NT2/D1 (cell line): ENCODE data around the gene EPS8L3.
A peak's percentile ranks its signal among the peaks of the same experiment; 100 is the strongest.

Experiments
- DNase-seq: peaks from one replicate; pipeline ENCODE4 v3.0.0-alpha.2; 2011; ENCODE audit warnings: low read depth, low spot score
- H3K27me3 ChIP-seq: 2 replicates; pipeline ENCODE4 v1.6.0; 2011; ENCODE audit warnings: mild to moderate bottlenecking; ENCODE audit not compliant: insufficient read length, insufficient read depth
- H3K36me3 ChIP-seq: 2 replicates; pipeline ENCODE4 v1.6.1; 2011; ENCODE audit warnings: mild to moderate bottlenecking, low read length, mixed read lengths; ENCODE audit not compliant: insufficient read depth, insufficient read length
- H3K4me1 ChIP-seq: 2 replicates; pipeline ENCODE4 v1.5.1; 2011; ENCODE audit not compliant: insufficient read depth, insufficient read length
- H3K4me3 ChIP-seq: 2 replicates; pipeline ENCODE4 v1.5.1; 2011; ENCODE audit warnings: low read depth; ENCODE audit not compliant: insufficient read length
- H3K9ac ChIP-seq: 2 replicates; pipeline ENCODE4 v1.6.0; 2011; ENCODE audit warnings: low read depth; ENCODE audit not compliant: insufficient read length
- H3K9me3 ChIP-seq: 2 replicates; pipeline ENCODE4 v1.5.1; 2011; ENCODE audit warnings: mild to moderate bottlenecking, low read length; ENCODE audit not compliant: insufficient read depth
- SUZ12 ChIP-seq: IDR thresholded peaks from 2 replicates; pipeline ENCODE4 v1.6.1; 2011; ENCODE audit not compliant: insufficient read length, insufficient read depth; ENCODE audit errors: extremely low read depth
- YY1 ChIP-seq: IDR thresholded peaks from 2 replicates; pipeline ENCODE4 v1.6.1; 2011; ENCODE audit not compliant: insufficient read length, insufficient read depth
- ZNF274 ChIP-seq: IDR thresholded peaks from 2 replicates; pipeline ENCODE4 v1.6.1; 2011; ENCODE audit warnings: mild to moderate bottlenecking, low read depth, low read length

EPS8L3 gene

DNA sequence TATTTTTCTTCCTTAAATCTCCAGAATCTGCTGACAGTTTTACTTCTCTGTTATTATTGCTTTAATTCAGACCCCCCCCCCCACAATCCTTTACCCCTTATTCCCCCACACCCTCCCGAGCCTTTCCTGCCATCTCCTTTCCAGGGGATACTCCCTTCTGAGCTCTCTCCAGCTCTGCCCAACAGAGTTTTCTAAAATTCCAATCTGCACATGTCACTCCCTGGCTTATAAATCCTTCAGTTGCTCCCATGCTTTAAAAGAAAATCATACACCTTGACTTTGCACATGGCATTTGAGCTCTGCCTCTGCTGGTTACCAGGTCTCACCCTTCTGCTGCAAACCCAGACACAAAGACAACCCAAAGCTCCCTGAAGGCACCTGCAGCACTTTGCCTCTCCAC is 11.7 kb upstream of the EPS8L3 start:
- H3K4me1 ChIP-seq, result peaks cover 14% of the 10 kb centered on the region
- no peak overlapping the region for H3K4me3 ChIP-seq
- no peaks in the 10 kb centered on the region for H3K36me3 ChIP-seq
- no peaks in the 10 kb centered on the region for H3K9me3 ChIP-seq
- peaks cover 4% of the 10 kb centered on the region for H3K27me3 ChIP-seq
- H3K9ac ChIP-seq, result no peak overlapping the region
- TF ChIP-seq YY1 (no peak), ZNF274 (no peak), SUZ12 (no peak)
- no peak for DNase-seq

DNA sequence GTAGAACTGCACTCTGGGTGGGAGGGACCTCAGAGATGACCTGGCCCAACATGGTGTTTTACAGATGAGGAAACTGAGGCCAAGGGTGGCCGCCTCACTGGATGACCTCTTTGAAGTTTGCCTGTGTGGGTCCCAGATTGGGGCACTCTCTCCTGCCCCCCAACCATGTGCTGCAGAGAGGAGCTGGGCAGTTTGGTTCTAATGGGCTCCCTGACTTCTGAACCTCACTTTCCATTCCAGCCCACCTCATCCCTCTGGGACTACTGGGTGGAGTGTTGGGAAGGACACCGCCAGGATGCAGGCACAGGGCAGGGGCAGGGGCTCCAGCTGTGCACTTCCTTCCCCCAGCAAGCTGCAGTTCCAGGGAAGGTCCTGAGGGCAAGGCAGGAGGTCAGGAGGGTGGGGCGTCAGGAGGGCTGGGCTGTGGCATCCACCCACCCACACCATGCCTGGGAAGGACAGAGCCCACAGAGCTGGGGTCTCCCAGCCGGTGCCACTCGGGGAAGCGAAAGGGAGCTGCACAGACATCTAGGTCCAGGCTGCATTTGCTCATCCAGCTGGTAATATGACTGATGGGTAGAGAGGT is 10.3 kb upstream of the EPS8L3 start:
- Histone ChIP-seq H3K27me3 (peaks cover 4% of the 10 kb centered on the region), H3K4me3 (no peak overlapping the region), H3K9ac (no peak overlapping the region), H3K4me1 (peaks cover 16% of the 10 kb centered on the region), H3K36me3 (no peaks in the 10 kb centered on the region), H3K9me3 (no peaks in the 10 kb centered on the region)
- no peak for TF ChIP-seq ZNF274
- TF ChIP-seq SUZ12, result no peak
- no peak for TF ChIP-seq YY1
- DNase-seq, result no peak

DNA sequence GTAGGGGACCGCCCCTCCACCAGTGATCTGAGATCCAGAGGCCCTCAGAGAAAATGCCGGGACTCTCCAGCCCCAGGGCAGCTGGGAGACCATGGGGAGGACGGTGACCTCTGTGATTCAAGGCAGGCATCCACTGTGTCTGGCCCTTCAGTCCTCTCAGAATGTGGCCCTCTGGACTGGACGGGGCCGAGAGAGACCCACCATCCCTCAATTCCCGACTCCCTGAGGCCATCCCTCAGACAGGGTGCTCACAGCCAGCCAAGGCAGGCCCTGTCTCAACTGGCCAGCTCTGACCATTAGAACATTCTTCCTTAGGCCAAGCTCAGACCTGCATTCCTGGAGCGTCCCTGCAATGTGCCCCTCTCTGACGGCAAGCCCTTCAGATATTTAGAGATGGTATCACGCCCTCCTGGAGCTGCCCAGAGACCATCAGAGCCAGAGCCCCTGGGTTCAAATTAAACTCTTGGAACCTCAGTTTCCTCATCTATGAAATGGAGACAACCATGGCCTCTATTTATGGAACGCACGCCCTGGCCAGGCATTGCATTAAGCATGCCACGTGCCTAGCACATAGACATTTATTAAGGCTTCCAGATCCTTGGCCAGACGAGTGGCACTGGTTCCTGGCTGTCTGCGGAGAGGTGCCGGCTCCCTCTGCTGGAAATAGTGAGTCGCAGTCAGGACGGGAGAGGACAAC is 9.6 kb upstream of the EPS8L3 start:
- Histone ChIP-seq H3K4me1 (peaks cover 16% of the 10 kb centered on the region), H3K27me3 (peaks cover 4% of the 10 kb centered on the region), H3K9ac (no peak overlapping the region), H3K4me3 (no peak overlapping the region), H3K9me3 (no peaks in the 10 kb centered on the region), H3K36me3 (no peaks in the 10 kb centered on the region)
- peak; percentile 83 for DNase-seq
- TF ChIP-seq YY1 (no peak), ZNF274 (no peak), SUZ12 (no peak)

DNA sequence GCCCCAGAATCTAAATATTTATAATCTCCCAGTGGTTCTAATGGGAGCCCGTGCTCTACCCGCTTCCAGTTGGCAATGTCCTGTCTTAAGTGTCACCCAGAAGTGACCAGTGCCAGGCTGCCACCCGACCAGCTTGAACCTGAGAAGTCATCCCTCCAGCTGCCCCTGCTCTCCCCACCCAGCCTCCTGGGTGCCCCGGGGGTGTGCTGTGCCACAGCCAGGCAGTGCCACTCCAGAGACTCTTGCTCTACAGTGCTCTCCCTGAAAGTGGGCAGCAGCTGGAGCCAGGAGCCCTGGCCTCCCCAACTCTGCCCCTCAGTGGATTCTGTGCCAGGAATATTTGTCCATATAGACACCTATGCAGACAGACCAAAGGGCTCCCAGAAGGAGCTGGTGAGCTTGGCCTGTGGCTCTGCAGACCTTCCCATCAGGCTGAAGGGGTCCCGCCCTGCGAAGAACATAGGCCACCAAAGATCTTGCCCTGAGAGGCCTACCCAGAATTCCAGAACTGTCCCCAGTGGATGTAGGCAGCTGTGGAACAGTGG is 9.0 kb upstream of the EPS8L3 start:
- Histone ChIP-seq H3K4me1 (peaks cover 16% of the 10 kb centered on the region), H3K36me3 (no peaks in the 10 kb centered on the region), H3K9me3 (no peaks in the 10 kb centered on the region), H3K27me3 (peaks cover 4% of the 10 kb centered on the region), H3K9ac (no peak overlapping the region), H3K4me3 (no peak overlapping the region)
- DNase-seq, result no peak
- TF ChIP-seq SUZ12, result no peak
- no peak for TF ChIP-seq YY1
- TF ChIP-seq ZNF274, result no peak

DNA sequence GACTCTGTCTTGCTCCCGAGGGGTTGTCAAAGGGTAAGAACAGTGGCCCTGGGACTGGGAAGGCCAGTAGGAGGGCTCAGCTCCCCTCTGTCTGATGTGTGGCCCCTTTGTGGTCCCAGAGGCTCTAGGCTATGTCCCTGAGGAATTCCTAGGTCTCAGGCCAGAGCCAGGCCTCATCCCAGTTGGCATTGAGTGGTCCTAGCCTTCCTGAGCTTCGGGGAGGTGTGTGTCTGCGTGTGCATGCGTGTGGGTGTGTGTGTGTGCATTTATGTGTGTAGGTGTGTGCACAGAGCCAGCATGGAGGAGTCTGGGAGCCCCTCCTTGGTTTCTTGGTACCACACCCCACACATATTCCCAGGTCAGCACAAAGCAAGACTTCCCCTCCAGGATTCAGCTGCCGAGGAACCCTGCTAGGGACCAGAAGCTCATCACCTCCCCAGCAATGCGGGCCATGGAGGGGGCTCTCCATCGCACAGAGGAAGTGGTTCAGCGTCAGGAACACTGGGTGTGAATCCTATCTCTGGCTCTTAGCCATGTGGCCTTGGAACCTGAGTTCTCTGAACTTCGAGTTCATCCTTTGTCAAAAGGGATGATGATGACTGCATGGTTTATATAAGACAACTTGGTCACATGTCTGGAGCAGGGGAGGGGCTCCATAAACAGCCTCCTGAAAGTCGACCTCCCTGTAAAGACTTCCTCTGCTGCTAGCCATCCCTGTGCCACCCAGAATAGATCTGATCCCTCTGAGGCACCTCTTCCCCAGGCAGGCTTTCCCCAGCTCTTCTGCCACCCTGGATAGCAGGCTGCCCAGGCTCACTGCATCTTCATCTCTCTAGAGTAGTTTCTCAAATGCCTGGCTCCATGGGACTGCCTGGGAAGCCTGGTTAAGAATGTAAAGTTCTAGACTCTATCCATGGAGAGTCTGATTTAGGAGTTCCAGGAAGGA is 8.3 kb upstream of the EPS8L3 start:
- Histone ChIP-seq H3K36me3 (no peaks in the 10 kb centered on the region), H3K9me3 (no peaks in the 10 kb centered on the region), H3K4me1 (peaks cover 16% of the 10 kb centered on the region), H3K27me3 (peaks cover 4% of the 10 kb centered on the region), H3K9ac (no peak overlapping the region), H3K4me3 (no peak overlapping the region)
- no peak for DNase-seq
- TF ChIP-seq SUZ12, result no peak
- TF ChIP-seq ZNF274, result no peak
- TF ChIP-seq YY1, result no peak

DNA sequence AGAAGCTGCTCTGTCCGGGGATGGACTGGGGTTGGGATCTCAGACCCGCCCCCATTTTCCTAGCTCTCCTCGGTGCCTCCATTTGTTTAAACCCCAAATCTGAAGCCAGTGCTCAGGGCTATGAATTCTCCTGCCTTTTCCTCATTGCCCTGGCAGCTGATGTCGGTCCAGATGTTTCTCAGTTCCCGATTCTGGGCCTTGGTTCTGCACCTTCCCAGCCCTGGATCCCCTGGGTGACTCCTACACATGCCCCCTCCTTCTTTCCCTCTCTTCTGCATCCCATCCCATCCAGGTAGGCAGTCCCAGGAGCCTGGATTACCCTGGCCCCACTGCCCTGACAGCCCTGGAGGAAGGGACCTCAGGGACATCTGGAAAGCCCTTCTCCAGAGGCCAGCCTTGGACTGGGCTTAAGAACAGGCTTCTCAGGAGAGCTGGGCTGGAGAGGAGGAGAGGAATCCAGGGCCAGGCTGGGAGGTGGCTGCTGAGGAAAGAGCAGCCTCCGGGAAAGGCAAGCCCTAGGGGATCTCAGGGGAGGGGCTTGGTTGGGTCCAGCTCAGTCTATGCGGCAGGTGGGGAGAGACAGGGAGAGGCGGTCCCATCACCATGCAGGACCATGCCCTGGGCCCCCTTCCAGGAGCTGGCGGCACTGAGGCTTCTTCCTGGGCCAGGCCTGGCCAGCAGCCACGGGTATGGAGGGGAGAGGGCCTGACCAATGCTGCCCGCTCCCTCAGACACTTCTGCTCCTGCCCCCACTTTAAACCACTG is 6.8 kb upstream of the EPS8L3 start:
- Histone ChIP-seq H3K9ac (no peak overlapping the region), H3K9me3 (no peaks in the 10 kb centered on the region), H3K4me1 (peaks cover 16% of the 10 kb centered on the region), H3K36me3 (no peaks in the 10 kb centered on the region), H3K4me3 (no peak overlapping the region), H3K27me3 (peaks cover 8% of the 10 kb centered on the region)
- no peak for DNase-seq
- TF ChIP-seq SUZ12 (no peak), YY1 (no peak), ZNF274 (no peak)
